HG02981 (cell line): Measurements from ENCODE around the gene ELOF1.
A peak's percentile ranks its signal among the peaks of the same experiment; 100 is the strongest.

Experiments
- ATAC-seq: cut with Tn5 transposase; IDR thresholded peaks from one replicate; pipeline ENCODE4 v1.9.1; 2021; ENCODE audit warnings: mild to moderate bottlenecking, moderate library complexity; ENCODE audit not compliant: unreplicated experiment

The ELOF1 gene

GRCh38 chr19:11538232-11539036 lies 20.6 kb downstream of the ELOF1 start, which contains the start of gene CNN1:
TSS of gene CNN1 (plus strand) at chr19:11538851. CDS start at chr19:11538928, 77 bp downstream.
- no peak for ATAC-seq

GRCh38 chr19:11535792-11536595 lies 23.0 kb downstream of the ELOF1 start:
- peak; percentile 53 for ATAC-seq

- ATAC-seq, result no peak
These were observed 24.1 kb downstream of the ELOF1 start for GRCh38 chr19:11534948-11535347.

- ATAC-seq, result no peak
These were observed 24.5 kb downstream of the ELOF1 start for GRCh38 chr19:11534538-11534937.

- no peak for ATAC-seq
These were observed 28.6 kb downstream of the ELOF1 start for GRCh38 chr19:11530432-11530831.

GRCh38 chr19:11528551-11529341 lies 30.3 kb downstream of the ELOF1 start, which contains the start of gene ECSIT:
TSS of gene ECSIT (minus strand) at chr19:11529134. CDS start at chr19:11519170, 9,964 bp downstream.
- peak; percentile 91 for ATAC-seq

GRCh38 chr19:11519138-11519537 lies 39.9 kb downstream of the ELOF1 start:
- ATAC-seq, result no peak

GRCh38 chr19:11513946-11514345 lies 45.1 kb downstream of the ELOF1 start:
- ATAC-seq, result no peak

- no peak for ATAC-seq
These were observed 48.6 kb downstream of the ELOF1 start for GRCh38 chr19:11510444-11510843.

GRCh38 chr19:11507370-11508078 lies 51.5 kb downstream of the ELOF1 start:
- no peak for ATAC-seq

GRCh38 chr19:11506967-11507366 lies 52.1 kb downstream of the ELOF1 start:
- ATAC-seq, result no peak

GRCh38 chr19:11506101-11506555 lies 52.9 kb downstream of the ELOF1 start:
- ATAC-seq, result peak; percentile 13

- peak; percentile 46 for ATAC-seq
These were observed 53.4 kb downstream of the ELOF1 start, which contains the start of gene ZNF653 for GRCh38 chr19:11505504-11506100. TSS of gene ZNF653 (minus strand) at chr19:11505839. CDS start at chr19:11505786, 53 bp downstream.

- ATAC-seq, result peak; percentile 82
These were observed 54.0 kb downstream of the ELOF1 start for GRCh38 chr19:11505032-11505503.

- no peak for ATAC-seq
These were observed 54.5 kb downstream of the ELOF1 start for GRCh38 chr19:11504502-11505031.
